Frontal cortex (tissue), 4 donors: ENCODE results near the gene SNAI3. TPM values are rescaled to one million over a fixed set of nuclear protein-coding genes. Genes with fewer than 3 reads are reported as not detected.
"Not testable (repeated sequence)": the region's sequence is repeated elsewhere in the genome, so short reads cannot be mapped to it uniquely, and the experiment has no call there.

Experiments used
- DNase-seq, 2 donors: peaks; one replicate each; pipeline ENCODE4 v3.0.0; 2012; ENCODE audit warnings: low spot score in 2 of 2
- FAIRE-seq: peaks from 2 replicates; lab custom pipeline; 2012; peaks lifted over from hg19 to GRCh38; lab: Jason Lieb, UNC
- total RNA-seq: library from RNA; depleted of rRNA; stranded (reverse); fragments of >200 nt; gene quantifications from one replicate; pipeline ENCODE4 v1.2.3, GENCODE V29; 2014
- donor health status: control.
- donor health status: control.
- donor health status: control.

SNAI3 gene
- total RNA-seq, 1 donor from 2014 or later: not detected

DNA sequence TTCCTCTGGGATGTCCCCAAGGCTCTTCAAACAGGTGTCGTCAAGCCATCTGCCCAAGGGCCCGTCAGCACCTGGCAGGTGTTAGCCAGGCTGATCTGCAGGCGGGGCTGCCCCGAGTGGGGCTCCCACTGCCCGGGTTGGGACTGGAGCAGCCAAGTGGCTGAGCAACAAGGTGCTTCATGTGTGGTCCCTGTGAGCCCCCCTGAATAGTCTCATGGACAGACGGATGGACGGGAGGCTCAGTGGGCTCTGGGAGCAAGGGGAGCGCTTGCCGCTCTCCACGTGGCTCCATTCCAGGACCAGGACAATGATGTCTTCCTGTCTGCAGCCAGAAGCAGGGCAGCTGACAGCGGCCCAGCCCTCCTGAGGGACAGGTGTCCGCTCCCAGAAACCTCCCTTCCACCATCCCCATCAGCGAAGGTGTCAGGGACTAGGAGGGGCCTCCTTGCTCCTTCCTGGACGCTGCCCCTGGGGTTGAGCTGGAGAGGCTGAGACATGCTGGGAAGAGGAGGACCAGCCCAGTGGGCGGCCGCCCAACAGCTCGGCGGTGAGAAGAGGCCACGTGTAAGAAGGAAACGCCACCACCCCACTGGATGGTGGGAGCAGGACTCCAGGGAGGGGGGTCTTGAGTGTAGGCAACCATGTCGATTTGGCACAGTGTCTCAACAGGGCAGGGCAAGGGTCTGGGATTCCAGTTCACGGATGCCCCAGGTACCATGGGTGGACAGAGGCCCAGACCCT lies 9.6 kb downstream of the SNAI3 start:
- FAIRE-seq (no peak), DNase-seq (no peak)

DNA sequence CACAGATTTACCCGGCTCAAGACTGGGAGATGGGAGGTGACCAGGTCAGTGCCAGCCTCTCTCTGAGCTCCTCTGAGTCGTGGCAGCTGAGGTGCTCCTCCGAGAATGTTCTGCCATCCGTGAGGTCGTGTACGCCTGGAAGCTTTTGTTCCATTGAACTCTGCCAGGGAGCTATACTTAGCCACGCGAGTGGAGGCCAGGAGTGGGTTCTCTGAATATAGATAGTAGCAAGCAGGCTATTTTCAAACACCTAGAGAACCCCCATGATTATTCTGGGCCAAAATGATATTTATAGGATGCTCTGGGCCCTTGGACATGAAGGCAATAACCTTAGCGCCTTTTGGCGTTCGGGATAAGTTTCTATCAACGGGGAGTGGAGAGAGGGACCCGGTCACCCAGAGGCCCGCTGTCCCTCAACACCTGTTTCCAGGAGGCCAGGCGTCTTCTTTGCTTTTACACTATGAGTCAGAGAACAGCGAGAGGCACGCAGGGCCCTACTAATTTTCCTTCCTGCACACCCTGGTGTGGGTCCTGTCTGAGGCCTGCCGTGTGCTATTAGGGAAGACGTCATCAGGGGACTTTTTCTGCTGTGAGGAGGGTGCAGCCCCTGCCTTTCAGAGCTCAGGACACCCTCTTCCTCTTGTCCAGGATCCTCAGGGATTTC lies 12.5 kb downstream of the SNAI3 start:
- FAIRE-seq: no peak
- no peak for DNase-seq

DNA sequence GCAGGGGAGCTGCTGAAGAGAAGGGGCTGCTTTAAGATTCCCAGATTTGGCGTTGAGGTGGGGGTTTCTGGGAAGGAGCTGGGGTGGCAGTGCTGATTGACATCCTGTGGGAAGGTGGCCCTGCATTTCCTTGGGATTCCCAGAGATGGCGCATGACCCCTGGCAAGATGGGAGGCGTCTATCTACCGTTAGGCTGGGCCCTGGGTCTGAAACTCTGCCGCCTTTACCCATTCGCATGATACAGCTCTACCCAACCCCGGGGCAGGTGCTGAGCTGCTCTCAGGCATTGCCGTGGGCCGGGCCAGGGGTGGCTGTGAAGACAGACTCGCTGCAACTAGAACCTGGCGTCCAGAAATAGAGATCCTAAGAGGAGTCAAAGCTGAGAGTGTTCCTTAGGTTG lies 13.5 kb downstream of the SNAI3 start:
- FAIRE-seq (no peak), DNase-seq (no peak)

DNA sequence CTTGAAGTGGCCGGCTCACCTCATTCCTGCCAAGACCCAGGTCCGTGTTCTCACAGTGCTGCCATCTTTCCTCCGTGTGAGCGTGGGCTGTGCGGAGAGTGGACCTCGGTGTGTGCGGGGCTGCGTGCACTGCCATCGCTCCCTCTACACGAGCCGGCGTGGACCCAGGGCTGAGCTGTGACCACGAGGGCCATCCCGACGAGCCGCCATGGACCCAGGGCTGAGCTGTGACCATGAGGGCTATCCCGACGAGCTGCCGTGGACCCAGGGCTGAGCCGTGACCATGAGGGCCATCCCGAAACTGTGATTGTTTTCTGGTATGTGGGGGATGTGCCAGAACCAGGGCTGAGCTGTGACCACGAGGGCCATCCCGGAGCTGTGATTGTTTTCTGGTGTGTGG lies 14.5 kb downstream of the SNAI3 start:
- no peak for FAIRE-seq
- DNase-seq: no peak

DNA sequence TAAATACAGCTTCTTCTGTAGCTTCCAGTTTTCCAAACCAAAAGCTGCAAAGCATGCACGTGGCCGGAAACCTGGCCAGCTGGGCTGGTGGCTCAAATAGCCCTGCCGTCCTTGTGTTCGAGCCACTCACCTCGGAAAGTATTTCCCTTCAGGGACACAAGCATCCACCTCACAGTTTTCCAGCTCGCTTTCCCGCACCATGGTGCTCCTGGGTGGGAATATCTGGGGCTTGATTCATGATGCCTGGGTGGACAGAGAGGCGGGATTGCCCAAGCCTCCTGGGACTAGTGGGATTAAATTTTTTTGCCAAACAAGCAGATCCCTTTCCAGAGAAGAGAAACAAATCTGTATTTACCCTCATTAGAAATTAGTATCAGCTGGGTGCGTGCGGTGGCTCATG lies 16.3 kb downstream of the SNAI3 start:
- FAIRE-seq (no peak), DNase-seq (no peak)

DNA sequence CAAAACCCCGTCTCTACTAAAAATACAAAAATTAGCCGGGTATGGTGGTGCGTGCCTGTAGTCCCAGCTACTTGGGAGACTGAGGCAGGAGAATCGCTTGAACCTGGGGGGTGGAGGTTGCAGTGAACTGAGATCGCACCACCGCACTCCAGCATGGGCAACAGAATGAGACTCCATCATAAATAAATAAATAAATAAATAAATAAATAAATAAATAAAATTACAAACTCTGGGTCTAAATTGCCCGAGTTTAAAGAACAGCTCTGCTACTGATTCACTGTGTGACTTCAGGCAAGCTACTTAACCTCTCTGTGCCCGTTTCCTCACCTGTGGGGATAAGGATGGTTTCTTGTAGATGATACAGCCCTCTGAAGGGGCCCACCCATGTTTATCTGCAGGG lies 16.8 kb downstream of the SNAI3 start:
- not testable (repeated sequence) for FAIRE-seq, DNase-seq

DNA sequence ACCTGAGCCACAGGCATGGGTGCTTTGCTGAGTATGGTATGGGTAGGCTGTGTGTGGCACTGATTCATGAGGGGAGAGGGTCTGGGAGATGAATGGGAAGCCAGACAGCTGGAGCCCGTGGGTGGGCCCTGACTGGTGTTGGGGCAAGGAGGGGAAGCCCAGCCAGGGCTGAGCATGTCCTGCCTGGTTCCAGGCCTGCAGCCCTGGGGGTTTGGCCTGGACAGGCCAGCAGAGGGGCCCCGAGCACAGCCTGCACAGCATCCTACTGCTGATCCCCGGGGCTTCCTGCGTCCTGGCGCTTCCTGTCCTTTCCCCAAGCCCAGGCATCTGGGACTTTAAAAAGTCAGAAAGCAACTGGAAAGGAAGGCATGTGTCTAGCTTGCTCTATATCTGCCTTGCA lies 18.8 kb downstream of the SNAI3 start:
- DNase-seq (no peak), FAIRE-seq (no peak)

DNA sequence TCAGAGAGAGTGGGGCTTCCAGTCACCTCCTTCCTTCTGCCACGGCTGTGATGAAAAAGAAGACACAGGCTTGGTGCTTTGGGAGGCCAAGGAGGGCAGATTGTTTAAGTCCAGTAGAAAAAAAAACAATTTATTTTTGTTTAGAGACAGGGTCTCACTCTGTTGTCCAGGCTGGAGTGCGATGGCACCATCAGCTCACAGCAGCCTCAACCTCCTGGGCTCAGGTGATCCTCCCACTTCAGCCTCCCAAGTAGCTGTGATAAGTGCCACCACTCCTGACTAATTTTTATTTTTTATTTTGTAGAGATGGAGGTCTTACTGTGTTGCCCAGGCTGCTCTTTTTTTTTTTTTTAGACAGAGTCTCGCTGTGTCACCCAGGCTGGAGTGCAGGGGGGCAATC lies 20.7 kb downstream of the SNAI3 start:
- no peak for DNase-seq
- no peak for FAIRE-seq

DNA sequence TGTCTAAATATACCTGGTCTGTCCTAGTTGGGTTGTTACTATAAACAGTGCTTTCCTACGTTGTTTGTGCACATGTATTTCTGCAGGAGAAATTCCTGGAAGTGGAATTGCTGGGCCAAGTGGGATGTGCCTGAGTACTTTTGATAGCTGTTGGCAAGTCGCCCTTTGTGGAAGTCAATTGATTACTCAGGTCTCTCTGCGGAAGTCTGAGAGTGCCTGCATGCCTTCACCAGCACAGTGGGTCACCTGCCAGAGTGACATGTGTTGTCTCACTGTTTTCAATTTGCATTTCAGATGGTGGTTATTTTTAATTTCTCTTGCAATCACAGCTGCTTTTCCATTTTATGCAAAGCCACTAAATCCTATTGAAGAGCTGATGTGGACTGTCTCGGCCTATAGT lies 21.2 kb downstream of the SNAI3 start:
- no peak for DNase-seq
- no peak for FAIRE-seq

DNA sequence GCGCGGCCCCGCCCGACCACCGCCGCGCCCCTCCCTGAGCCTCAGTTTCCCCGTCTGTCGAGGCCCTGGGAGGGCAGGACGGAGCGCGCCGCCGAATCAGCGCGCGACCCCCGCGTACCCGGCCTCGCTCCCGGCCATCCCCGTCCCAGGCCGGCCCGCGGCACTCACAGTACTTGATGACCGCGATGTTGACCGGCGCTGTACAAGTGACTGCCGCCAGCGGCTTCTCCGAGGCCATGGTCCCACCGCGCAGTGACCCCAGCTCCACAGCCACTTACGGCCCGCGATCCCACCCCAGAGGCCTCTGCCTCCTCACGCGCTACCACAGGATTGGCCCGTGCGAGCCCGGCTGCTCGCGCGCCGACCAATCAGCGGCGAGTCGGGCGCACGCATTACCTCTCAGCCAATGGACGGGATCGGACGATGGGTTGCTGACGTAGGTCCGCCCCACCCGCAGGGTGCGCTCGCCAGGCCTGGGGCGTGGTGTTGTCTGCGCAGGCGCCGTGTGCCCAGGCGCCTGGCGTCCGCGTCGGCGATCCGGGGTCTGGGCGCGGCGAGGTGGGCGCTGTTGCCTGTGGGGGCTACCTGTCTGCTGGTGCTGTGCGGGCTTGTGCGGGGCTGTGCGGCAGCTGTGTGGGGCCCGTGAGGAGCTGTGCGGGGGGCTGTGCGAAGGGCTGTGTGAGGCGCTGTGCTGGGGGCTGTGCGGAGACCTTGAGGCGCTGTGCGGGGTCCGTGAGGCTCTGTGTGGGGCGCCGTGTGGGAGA lies 23.3 kb downstream of the SNAI3 start, which contains the start of gene MVD:
Gene MVD (minus strand): TSS at position 249 of the 764 bp plus-strand sequence. CDS start 11 bp downstream, at position 238.
- FAIRE-seq: peak; percentile 44
- peak; percentile 100 for DNase-seq

DNA sequence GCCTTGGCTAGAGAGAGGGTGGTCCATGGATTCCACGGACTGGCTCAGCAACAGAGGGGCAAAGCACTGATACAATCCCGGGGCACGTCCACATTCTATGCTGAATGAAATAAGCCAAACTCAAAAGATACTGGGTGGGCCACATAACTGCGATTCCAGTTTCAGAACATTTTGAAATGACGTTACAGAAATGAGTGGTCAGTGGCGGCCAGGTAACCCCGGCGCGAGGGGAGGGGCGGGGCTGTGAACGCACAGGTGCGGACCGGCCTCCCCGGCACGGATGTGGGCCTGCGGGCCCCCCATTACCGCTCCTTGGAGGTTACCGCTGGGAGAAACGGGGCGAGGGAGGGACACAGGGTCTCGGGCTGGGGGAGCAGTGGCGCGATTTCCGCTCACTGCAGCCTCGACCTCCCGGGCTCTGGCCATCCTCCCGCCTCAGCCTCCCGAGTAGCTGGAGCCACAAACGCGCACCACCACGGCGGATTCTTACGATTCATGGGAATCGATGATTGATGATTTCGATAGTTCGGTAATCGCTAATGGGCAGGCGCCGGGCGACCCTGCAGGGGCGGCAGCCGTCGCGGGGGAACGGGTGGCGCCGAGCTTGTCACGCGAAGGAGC lies 24.0 kb downstream of the SNAI3 start:
- DNase-seq (no peak), FAIRE-seq (no peak)

DNA sequence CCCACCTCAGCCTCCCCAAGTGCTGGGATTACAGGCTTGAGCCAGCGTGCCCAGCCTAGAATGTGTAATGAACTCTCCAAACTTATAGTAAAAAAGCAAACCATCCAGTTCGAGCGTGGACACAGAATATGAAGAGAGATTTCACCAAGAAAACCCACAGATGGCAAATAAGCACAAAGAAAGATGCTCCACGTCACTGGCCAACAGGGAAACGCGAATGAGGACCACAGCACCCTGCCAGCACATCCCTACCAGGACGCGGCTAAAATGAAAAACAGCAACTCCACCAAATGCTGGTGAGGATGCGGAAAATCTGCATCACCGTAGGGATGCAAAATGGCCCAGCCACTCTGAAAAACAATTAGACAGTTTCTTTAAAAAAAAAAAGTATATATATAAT lies 24.8 kb downstream of the SNAI3 start:
- DNase-seq (no peak), FAIRE-seq (no peak)

DNA sequence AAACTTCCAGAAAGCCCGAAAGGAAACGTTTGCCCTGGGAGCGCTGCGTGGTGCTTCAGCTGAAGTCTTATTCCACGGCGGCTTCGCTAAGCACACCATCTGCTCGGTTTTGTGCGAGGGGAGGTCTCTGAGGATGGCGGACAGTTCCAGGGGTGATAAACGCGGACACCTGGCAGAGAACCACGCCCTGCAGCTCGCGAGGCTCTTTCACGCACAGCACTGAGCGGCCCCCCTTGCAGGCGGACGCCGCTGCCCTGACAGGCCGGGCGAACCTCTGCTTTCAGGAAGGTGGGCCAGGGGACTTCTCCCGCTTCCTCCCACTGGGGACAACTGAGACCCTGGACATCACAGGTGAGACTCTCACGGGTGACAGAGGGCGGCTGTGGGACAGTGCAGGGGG lies 27.1 kb downstream of the SNAI3 start:
- DNase-seq: no peak
- FAIRE-seq: no peak

DNA sequence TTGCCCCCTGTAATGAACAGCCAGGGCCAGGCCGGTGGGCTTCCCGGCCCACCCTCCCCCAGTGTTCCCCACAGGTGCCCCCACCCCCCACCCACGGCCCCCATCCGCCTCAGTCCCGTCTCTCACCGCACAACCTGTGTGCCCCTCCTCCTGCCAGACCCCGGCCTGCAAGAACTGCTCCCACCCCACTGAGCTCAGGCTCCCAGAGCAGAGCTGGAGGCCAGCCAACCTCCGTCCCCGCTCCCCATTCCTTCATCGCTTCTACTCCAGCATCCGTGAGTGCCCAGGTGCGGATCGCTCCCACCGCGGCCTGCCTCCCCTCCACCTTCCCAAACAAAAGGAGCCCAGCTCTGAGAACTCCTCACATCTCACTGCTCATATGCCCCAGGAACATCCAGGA lies 27.6 kb downstream of the SNAI3 start:
- FAIRE-seq: no peak
- no peak for DNase-seq

DNA sequence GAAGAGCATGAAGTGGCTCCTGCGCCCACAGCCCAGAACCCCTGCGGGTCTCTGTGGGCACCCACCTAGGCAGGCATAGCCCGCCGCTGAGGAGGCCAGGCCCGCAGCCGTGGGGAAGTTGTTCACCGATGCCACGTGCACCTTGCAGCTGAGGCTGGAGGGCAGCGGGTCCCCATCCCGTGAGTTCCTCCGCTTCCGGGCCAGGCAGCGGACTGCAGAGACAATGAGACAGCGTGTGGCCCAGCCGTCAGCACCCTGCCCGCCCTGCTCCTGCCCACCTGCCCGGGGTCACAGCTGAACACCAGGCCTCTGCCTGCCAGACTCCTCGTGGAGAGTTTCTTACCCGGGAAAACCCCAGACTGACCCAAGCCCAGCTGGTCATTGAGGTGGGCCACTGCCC lies 28.9 kb downstream of the SNAI3 start:
- FAIRE-seq (no peak), DNase-seq (no peak)

DNA sequence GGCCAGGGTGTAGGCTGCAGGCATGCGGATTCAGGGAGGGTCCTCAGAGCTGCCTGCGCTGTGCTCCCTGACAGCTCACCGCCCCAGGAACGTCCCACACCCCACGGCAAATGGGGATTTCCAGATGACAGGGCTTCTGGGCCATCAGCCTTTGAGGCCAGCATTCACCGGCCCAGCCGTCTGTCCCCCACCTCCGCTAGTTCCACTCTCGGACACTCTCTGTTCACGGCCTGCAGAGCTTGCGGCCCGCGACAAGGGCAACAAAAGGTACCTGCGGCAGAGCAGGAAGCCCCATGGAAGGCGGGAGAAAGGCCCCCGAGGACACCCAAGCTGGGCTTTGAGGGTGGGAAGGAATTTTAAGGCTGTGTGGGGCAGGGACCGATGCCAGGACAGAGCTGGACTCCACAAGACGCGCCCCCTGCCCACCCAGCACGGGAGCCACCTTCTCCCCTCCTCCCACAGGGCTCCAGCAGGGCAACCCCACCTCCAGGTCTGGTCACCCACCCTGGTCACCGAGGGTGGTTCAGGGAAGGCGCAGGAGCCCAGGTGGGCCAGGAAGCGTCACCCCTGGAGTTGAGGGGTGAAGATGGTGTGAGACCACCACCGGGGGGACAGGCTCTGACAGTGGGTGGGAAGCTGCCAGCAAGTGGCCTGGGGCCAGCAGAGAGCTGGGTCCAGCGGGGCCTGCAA lies 29.9 kb downstream of the SNAI3 start:
- FAIRE-seq: no peak
- no peak for DNase-seq

DNA sequence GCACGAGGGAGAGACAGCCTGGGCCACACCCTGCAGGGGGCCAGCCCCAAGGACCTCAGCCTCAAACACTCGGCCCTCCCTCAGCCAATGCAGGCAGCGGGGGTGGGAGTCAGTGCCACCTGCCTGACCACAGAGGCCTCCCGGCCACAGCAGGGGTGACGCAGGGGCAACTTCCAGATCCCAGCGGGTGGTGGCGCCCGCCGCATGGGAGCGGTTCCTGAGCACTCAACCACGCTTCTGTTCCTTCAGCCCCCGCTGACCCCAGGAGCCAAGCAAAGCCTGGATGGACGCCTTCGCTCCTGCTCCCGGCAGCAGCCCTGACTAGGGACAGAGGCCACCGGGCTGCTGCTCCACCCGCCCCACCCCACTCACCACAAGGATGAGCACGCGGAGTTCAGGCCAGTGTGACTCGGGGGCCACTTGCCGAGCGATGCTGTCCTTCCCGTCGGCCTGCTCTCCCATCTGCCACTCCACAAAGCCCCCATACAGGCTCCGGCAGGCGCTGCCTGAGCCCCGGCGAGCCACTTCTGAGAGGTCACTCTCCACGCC lies 30.5 kb downstream of the SNAI3 start:
- no peak for FAIRE-seq
- DNase-seq: no peak

DNA sequence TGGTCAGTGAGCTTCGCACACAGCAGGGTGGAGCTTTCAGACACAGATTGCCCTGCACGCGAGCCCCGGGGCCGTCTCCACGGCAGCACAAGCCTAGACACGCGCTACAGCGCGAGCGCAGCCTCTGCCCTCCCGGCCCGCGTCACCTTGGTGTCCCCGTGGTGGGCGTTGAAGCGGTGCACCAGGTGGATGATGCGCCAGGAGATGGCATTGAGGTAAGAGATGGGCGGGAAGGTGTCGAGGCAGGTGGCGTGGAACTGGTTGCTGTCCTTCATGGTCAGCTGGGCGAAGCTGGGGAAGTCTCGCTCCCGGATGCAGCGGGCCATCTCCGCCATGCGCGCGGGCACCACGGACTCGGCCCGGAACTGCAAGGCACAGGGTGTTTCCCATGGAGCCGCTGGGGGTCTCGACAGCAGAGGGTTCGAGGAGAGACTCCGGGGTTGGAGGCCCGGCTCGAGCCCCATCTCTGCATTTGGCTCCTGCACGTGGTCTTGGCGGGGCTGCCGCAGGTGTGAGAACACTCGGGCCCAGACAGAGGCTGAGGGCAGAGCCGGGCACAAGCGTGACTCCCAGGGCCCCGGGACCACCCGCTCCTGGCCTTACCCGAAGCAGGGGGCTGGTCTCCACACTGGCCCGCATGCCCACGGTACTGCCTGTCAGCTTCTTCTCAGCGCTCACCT lies 31.1 kb downstream of the SNAI3 start:
- DNase-seq (no peak), FAIRE-seq (no peak)
